RWPE2 (cell line): ENCODE data around the gene PLEKHA4.

Experiments used
- ATAC-seq: fragments of 200-7000 bp; cut with Tn5 transposase; 3 replicates; pipeline ENCODE4 v1.9.1; 2021; ENCODE audit warnings: low read depth
- DNase-seq: peaks from one replicate; pipeline ENCODE4 v3.0.0-alpha.2; 2020; ENCODE audit warnings: low spot score
- H3K27ac ChIP-seq: fragments of 450-650 bp; 2 replicates; pipeline ENCODE4 v1.5.1; 2017; ENCODE audit warnings: mild to moderate bottlenecking; ENCODE audit not compliant: poor library complexity, severe bottlenecking
- H3K27me3 ChIP-seq: fragments of 250-450 bp; sonication (Bioruptor Pico); 2 replicates; pipeline ENCODE4 v1.5.1; 2021; ENCODE audit warnings: mild to moderate bottlenecking, moderate library complexity; ENCODE audit not compliant: insufficient read depth, poor library complexity, severe bottlenecking
- H3K36me3 ChIP-seq: fragments of 250-450 bp; sonication (Bioruptor Pico); 2 replicates; pipeline ENCODE4 v1.5.1; 2020; ENCODE audit warnings: low read depth, mild to moderate bottlenecking, moderate library complexity
- H3K4me1 ChIP-seq: fragments of 250-450 bp; sonication (Bioruptor Pico); 2 replicates; pipeline ENCODE4 v1.5.1; 2021; ENCODE audit warnings: mild to moderate bottlenecking, moderate library complexity; ENCODE audit not compliant: insufficient read depth, poor library complexity, severe bottlenecking
- H3K4me3 ChIP-seq: fragments of 250-450 bp; sonication (Bioruptor Pico); 2 replicates; pipeline ENCODE4 v1.5.1; 2021; ENCODE audit warnings: mild to moderate bottlenecking, moderate library complexity; ENCODE audit not compliant: severe bottlenecking
- H3K9me3 ChIP-seq: fragments of 250-450 bp; sonication (Bioruptor Pico); 2 replicates; pipeline ENCODE4 v1.5.1; 2021; ENCODE audit warnings: mild to moderate bottlenecking, moderate library complexity; ENCODE audit not compliant: severe bottlenecking
- CTCF ChIP-seq: fragments of 450-650 bp; IDR thresholded peaks from one replicate; pipeline ENCODE4 v1.5.1; 2017; ENCODE audit warnings: mild to moderate bottlenecking, moderate library complexity; ENCODE audit not compliant: poor library complexity, severe bottlenecking

The PLEKHA4 gene

GRCh38 chr19:48818234-48818820, 50.1 kb downstream of the PLEKHA4 start:
- peak overlapping the region; percentile 37 for H3K27ac ChIP-seq
- no peaks in the 10 kb centered on the region for H3K9me3 ChIP-seq
- no peak for DNase-seq
- H3K27me3 ChIP-seq: no peaks in the 10 kb centered on the region
- H3K4me1 ChIP-seq: peaks cover 10% of the 10 kb centered on the region
- TF ChIP-seq CTCF: no peak
- no peaks in the 10 kb centered on the region for H3K36me3 ChIP-seq
- no peak for ATAC-seq
- H3K4me3 ChIP-seq: no peak overlapping the region

GRCh38 chr19:48817585-48818124, 50.8 kb downstream of the PLEKHA4 start:
- no peak for ATAC-seq
- DNase-seq: no peak
- H3K4me1 ChIP-seq: peaks cover 10% of the 10 kb centered on the region
- no peak for TF ChIP-seq CTCF
- H3K27ac ChIP-seq: no peak overlapping the region
- H3K36me3 ChIP-seq: no peaks in the 10 kb centered on the region
- no peak overlapping the region for H3K4me3 ChIP-seq
- no peaks in the 10 kb centered on the region for H3K27me3 ChIP-seq
- no peaks in the 10 kb centered on the region for H3K9me3 ChIP-seq

GRCh38 chr19:48815870-48816501, 52.4 kb downstream of the PLEKHA4 start:
- Histone ChIP-seq H3K27ac (no peak overlapping the region), H3K36me3 (no peaks in the 10 kb centered on the region), H3K9me3 (no peaks in the 10 kb centered on the region), H3K27me3 (no peaks in the 10 kb centered on the region), H3K4me3 (no peak overlapping the region), H3K4me1 (peaks cover 13% of the 10 kb centered on the region)
- ATAC-seq (no peak), DNase-seq (no peak)
- no peak for TF ChIP-seq CTCF

- no peaks in the 10 kb centered on the region for H3K9me3 ChIP-seq
Observed at GRCh38 chr19:48814895-48815294, 53.5 kb downstream of the PLEKHA4 start.

More at GRCh38 chr19:48814895-48815294, 53.5 kb downstream of the PLEKHA4 start:
- DNase-seq: no peak
- Histone ChIP-seq H3K36me3 (no peaks in the 10 kb centered on the region), H3K4me1 (peaks cover 10% of the 10 kb centered on the region), H3K4me3 (no peak overlapping the region), H3K27ac (no peak overlapping the region), H3K27me3 (no peaks in the 10 kb centered on the region)
- no peak for TF ChIP-seq CTCF
- ATAC-seq: no peak
